ENCODE results near the gene OR56A3.

Gene OR56A3

GRCh38 chr11:5973530-5973929, 31.5 kb downstream of the OR56A3 start:
- no peaks in the 10 kb centered on the region for H3K4me1 ChIP-seq (ENCODE audit: control insufficient read depth, insufficient read depth, low read length, unreplicated experiment)
- no peak overlapping the region for H3K27ac ChIP-seq (ENCODE audit: low read depth, low read length)
- no peak overlapping the region for H3K4me3 ChIP-seq (ENCODE audit: low read depth, low read length)
- no peaks in the 10 kb centered on the region for H3K36me3 ChIP-seq (ENCODE audit: insufficient read depth, low read length)
- no peak overlapping the region for H2AFZ ChIP-seq (ENCODE audit: low read length, unreplicated experiment)
- no peaks in the 10 kb centered on the region for H3K27me3 ChIP-seq (ENCODE audit: insufficient read depth, low read length)
- no peaks in the 10 kb centered on the region for H3K79me2 ChIP-seq (ENCODE audit: control insufficient read depth, insufficient read depth, low read length, unreplicated experiment)

GRCh38 chr11:5983443-5983842, 41.4 kb downstream of the OR56A3 start:
- no peak overlapping the region for H2AFZ ChIP-seq (ENCODE audit: low read length, unreplicated experiment)
- H3K36me3 ChIP-seq (ENCODE audit: insufficient read depth, low read length): no peaks in the 10 kb centered on the region
- no peak overlapping the region for H3K27ac ChIP-seq (ENCODE audit: low read depth, low read length)
- no peaks in the 10 kb centered on the region for H3K27me3 ChIP-seq (ENCODE audit: insufficient read depth, low read length)
- H3K79me2 ChIP-seq (ENCODE audit: control insufficient read depth, insufficient read depth, low read length, unreplicated experiment): no peaks in the 10 kb centered on the region
- no peaks in the 10 kb centered on the region for H3K4me1 ChIP-seq (ENCODE audit: control insufficient read depth, insufficient read depth, low read length, unreplicated experiment)
- no peak overlapping the region for H3K4me3 ChIP-seq (ENCODE audit: low read depth, low read length)

- H3K27ac ChIP-seq (ENCODE audit: low read depth, low read length): no peak within 1 kb of the TSS
- H3K27me3 ChIP-seq (ENCODE audit: insufficient read depth, low read length): no peaks in the 10 kb centered on the region
- H2AFZ ChIP-seq (ENCODE audit: low read length, unreplicated experiment): no peak within 1 kb of the TSS
- H3K79me2 ChIP-seq (ENCODE audit: control insufficient read depth, insufficient read depth, low read length, unreplicated experiment): no peaks in the 10 kb centered on the region
- H3K4me1 ChIP-seq (ENCODE audit: control insufficient read depth, insufficient read depth, low read length, unreplicated experiment): no peaks in the 10 kb centered on the region
- no peak within 1 kb of the TSS for H3K4me3 ChIP-seq (ENCODE audit: low read depth, low read length)
- H3K36me3 ChIP-seq (ENCODE audit: insufficient read depth, low read length): no peaks in the 10 kb centered on the region
Measured at GRCh38 chr11:5986885-5987284, 44.8 kb downstream of the OR56A3 start, which contains the start of gene OR52L1. OR52L1 (minus strand) TSS chr11:5986985; CDS start chr11:5986930, 55 bp downstream.

- H3K27me3 ChIP-seq (ENCODE audit: insufficient read depth, low read length): no peaks in the 10 kb centered on the region
- H3K4me3 ChIP-seq (ENCODE audit: low read depth, low read length): no peak overlapping the region
- no peaks in the 10 kb centered on the region for H3K4me1 ChIP-seq (ENCODE audit: control insufficient read depth, insufficient read depth, low read length, unreplicated experiment)
- H2AFZ ChIP-seq (ENCODE audit: low read length, unreplicated experiment): no peak overlapping the region
- H3K79me2 ChIP-seq (ENCODE audit: control insufficient read depth, insufficient read depth, low read length, unreplicated experiment): no peaks in the 10 kb centered on the region
- no peaks in the 10 kb centered on the region for H3K36me3 ChIP-seq (ENCODE audit: insufficient read depth, low read length)
- H3K27ac ChIP-seq (ENCODE audit: low read depth, low read length): no peak overlapping the region
Measured at GRCh38 chr11:5989203-5989602, 47.2 kb downstream of the OR56A3 start.

GRCh38 chr11:5992150-5992549, 50.1 kb downstream of the OR56A3 start:
- Histone ChIP-seq H3K4me3 (ENCODE audit: low read depth, low read length) (no peak overlapping the region), H3K27ac (ENCODE audit: low read depth, low read length) (no peak overlapping the region), H2AFZ (ENCODE audit: low read length, unreplicated experiment) (no peak overlapping the region), H3K79me2 (ENCODE audit: control insufficient read depth, insufficient read depth, low read length, unreplicated experiment) (no peaks in the 10 kb centered on the region), H3K4me1 (ENCODE audit: control insufficient read depth, insufficient read depth, low read length, unreplicated experiment) (no peaks in the 10 kb centered on the region), H3K27me3 (ENCODE audit: insufficient read depth, low read length) (no peaks in the 10 kb centered on the region), H3K36me3 (ENCODE audit: insufficient read depth, low read length) (no peaks in the 10 kb centered on the region)

GRCh38 chr11:5992604-5993251, 50.7 kb downstream of the OR56A3 start:
- H2AFZ ChIP-seq (ENCODE audit: low read length, unreplicated experiment): no peak overlapping the region
- H3K79me2 ChIP-seq (ENCODE audit: control insufficient read depth, insufficient read depth, low read length, unreplicated experiment): no peaks in the 10 kb centered on the region
- no peaks in the 10 kb centered on the region for H3K4me1 ChIP-seq (ENCODE audit: control insufficient read depth, insufficient read depth, low read length, unreplicated experiment)
- H3K4me3 ChIP-seq (ENCODE audit: low read depth, low read length): no peak overlapping the region
- H3K27ac ChIP-seq (ENCODE audit: low read depth, low read length): no peak overlapping the region
- H3K36me3 ChIP-seq (ENCODE audit: insufficient read depth, low read length): no peaks in the 10 kb centered on the region
- no peaks in the 10 kb centered on the region for H3K27me3 ChIP-seq (ENCODE audit: insufficient read depth, low read length)

- H3K79me2 ChIP-seq (ENCODE audit: control insufficient read depth, insufficient read depth, low read length, unreplicated experiment): no peaks in the 10 kb centered on the region
- H3K27ac ChIP-seq (ENCODE audit: low read depth, low read length): no peak overlapping the region
- H3K27me3 ChIP-seq (ENCODE audit: insufficient read depth, low read length): no peaks in the 10 kb centered on the region
- no peaks in the 10 kb centered on the region for H3K4me1 ChIP-seq (ENCODE audit: control insufficient read depth, insufficient read depth, low read length, unreplicated experiment)
- H3K36me3 ChIP-seq (ENCODE audit: insufficient read depth, low read length): no peaks in the 10 kb centered on the region
- no peak overlapping the region for H3K4me3 ChIP-seq (ENCODE audit: low read depth, low read length)
- H2AFZ ChIP-seq (ENCODE audit: low read length, unreplicated experiment): no peak overlapping the region
Measured at GRCh38 chr11:5994791-5995190, 52.7 kb downstream of the OR56A3 start.
